Stomach (tissue), 9 donors: ENCODE data around the gene MYLK2. TPM values are rescaled to one million over a fixed set of nuclear protein-coding genes. Genes with fewer than 3 reads are reported as not detected.

Experiments used
- DNase-seq, 2 donors: peaks; one replicate each; pipeline versions ENCODE4 v3.0.0 to v3.0.0-alpha.2; 2013 to 2019
- H3K27ac ChIP-seq, 5 donors: fragments of 200-600 bp in 4 of 5; sonication (generic) in 4 of 5; one replicate each; pipeline ENCODE4 v1.5.1; 2013 to 2019; ENCODE audit warnings: mild to moderate bottlenecking in 1 of 5, moderate library complexity in 1 of 5
- H3K27me3 ChIP-seq, 3 donors: fragments of 200-600 bp; sonication (generic); one replicate each; pipeline ENCODE4 v1.5.1; 2017 to 2019; ENCODE audit warnings: mixed run types in 1 of 3
- H3K36me3 ChIP-seq, 4 donors: fragments of 200-600 bp; sonication (generic); 1 replicate in 3 of 4; 2 replicates in 1 of 4; pipeline ENCODE4 v1.5.1; 2016 to 2019
- H3K4me1 ChIP-seq, 4 donors: fragments of 200-600 bp; sonication (generic); one replicate each; pipeline ENCODE4 v1.5.1; 2016 to 2019
- H3K4me3 ChIP-seq, 4 donors: fragments of 200-600 bp; sonication (generic) in 3 of 4; one replicate each; pipeline ENCODE4 v1.5.1; 2016 to 2019; ENCODE audit warnings: mild to moderate bottlenecking in 1 of 4
- H3K9me3 ChIP-seq, 4 donors: fragments of 200-600 bp; sonication (generic); one replicate each; pipeline ENCODE4 v1.5.1; 2016 to 2019
- EP300 ChIP-seq: sonication (generic); formaldehyde crosslinking; IDR thresholded peaks from one replicate; pipeline ENCODE4 v1.6.1; 2017; ENCODE audit warnings: antibody characterized with exemption
- POLR2A ChIP-seq, 4 donors: fragments of 450-650 bp; IDR thresholded peaks; one replicate each; pipeline ENCODE4 v1.6.1; 2016; ENCODE audit warnings: antibody characterized with exemption in 4 of 4, control low read depth in 2 of 4, mild to moderate bottlenecking in 1 of 4, moderate library complexity in 1 of 4
- POLR2AphosphoS5 ChIP-seq, 3 donors: sonication (generic); formaldehyde crosslinking; IDR thresholded peaks; one replicate each; pipeline ENCODE4 v1.6.1; 2016; ENCODE audit warnings: antibody characterized with exemption in 3 of 3
- WGBS, 5 donors: extraction: QIAGEN DNeasy Blood & Tissue Kit in 3 of 5; methylation state at CpG; one replicate each; pipeline versions ENCODE4 v1.1.5 to v1.1.7; 2013 to 2018; 5-methylcytosine and 5-hydroxymethylcytosine counted together
- intact Hi-C: fragments of 100-400 bp; cut with DNase I; formaldehyde crosslinking; loops from one replicate; pipeline ENCODE4 v1.15.1; 2023; ENCODE audit warnings: low total_unique reads
- polyA plus RNA-seq, 3 donors: library from polyadenylated mRNA; stranded (reverse); fragments of 200-250 nt; gene quantifications; one replicate each; pipeline ENCODE4 v1.2.3, GENCODE V29; 2013
- total RNA-seq, 5 donors: library from RNA; depleted of rRNA; stranded (reverse); fragments of >200 nt; gene quantifications; one replicate each; pipeline versions ENCODE4 v1.1.0 to v1.2.3, GENCODE V29; 2014 to 2016
- TF ChIP-seq, protein P1 (sequence below), 7 experiments: fragments of 450-650 bp in 4 of 7; fragments of 200-600 bp in 3 of 7; sonication (generic) in 3 of 7; IDR thresholded peaks; one replicate each; pipeline ENCODE4 v1.5.1; 2016 to 2019; ENCODE audit warnings: antibody characterized with exemption in 7 of 7, control low read depth in 2 of 7, mild to moderate bottlenecking in 1 of 7
- donor health status: healthy with polysubstance abuse.
- donor health status: Bipolar disorder and iron deficiency.
- donor health status: healthy.

Gene MYLK2
- total and polyA plus RNA-seq, 8 donors = 0.19 to 0.45 (median 0.37) TPM; not detected in 3

DNA sequence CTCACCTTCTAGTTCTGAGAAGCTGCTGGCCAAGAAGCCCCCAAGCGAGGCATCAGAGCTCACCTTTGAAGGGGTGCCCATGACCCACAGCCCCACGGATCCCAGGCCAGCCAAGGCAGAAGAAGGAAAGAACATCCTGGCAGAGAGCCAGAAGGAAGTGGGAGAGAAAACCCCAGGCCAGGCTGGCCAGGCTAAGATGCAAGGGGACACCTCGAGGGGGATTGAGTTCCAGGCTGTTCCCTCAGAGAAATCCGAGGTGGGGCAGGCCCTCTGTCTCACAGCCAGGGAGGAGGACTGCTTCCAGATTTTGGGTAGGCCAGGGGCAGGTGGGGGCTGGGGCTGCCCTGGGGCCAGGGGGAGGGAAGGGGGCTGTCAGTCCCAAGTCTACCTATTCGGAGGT lies 2.3 kb downstream of the MYLK2 start:
- TF ChIP-seq POLR2AphosphoS5 (IDR thresholded peaks at IDR 0.05) (no peak), POLR2A (IDR thresholded peaks at IDR 0.05) (no peak)
- Histone ChIP-seq H3K4me1 (peaks cover 0 to 11% (median 10%) of the 10 kb centered on the region in 4 donors), H3K27ac (no peak overlapping the region), H3K4me3 (no peak overlapping the region), H3K36me3 (no peaks in the 10 kb centered on the region), H3K9me3 (no peaks in the 10 kb centered on the region), H3K27me3 (peaks cover 0 to 4% (median 3%) of the 10 kb centered on the region in 3 donors)
- intact Hi-C loops = loop anchor here (10.0 kb wide), 2 partner anchors 203 to 263 kb away; no protein-coding TSS in a partner anchor
- DNase-seq = no peak
- 41 to 51% (median 46%) methylated on average over 5 of the region's 5 CpGs for WGBS, 5 donors

DNA sequence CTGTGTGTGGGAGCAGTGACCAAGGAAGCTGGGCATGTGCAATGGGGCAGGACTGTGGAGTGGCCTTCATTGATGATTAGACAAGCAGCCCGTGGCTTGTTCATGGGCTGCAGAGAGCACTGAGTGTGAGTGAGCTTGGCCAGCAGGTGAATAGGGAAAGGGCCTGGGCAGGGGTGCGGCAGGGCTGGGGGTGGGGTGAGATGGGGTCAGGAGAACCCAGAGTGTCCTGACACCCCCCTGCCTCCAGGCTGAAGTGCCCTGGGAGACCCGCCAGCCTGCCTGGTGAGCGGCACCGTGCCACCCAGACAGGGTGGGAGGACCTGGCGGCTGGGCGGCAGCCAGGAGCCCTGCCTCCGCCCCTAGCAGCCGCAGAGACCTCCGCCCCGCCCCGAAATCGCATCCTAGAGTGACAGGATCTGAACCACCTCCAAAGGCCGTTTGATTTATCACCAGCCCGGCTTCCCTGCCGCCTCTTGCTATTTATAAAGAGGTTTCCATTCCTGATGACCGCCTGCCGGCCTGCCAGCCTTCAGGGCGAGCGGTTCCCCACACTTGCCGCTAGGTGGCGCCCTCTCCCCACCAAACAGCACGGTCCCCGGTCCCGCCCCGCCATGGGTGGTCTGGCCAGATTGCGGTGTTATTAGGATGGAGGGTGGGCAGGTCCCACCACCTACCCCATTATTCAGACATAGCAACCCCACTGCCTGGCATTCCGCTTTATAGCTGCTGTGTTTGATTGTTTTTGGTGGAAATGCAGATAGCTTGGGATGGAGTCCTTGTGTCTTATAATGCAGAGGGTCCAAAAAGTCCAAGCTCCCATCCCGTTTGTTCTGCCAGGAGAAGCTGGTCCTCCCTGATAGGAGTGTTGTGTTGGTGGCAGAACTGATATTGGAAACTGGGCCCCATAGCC lies 3.5 kb downstream of the MYLK2 start:
- 1 to 6% (median 3%) methylated on average over 23 to 29 of the region's 29 CpGs for WGBS, 5 donors
- DNase-seq = peak; percentile 76 to 91
- no peak for TF ChIP-seq EP300
- no peak for TF ChIP-seq POLR2A (IDR thresholded peaks at IDR 0.05)
- TF ChIP-seq, protein P1, sequence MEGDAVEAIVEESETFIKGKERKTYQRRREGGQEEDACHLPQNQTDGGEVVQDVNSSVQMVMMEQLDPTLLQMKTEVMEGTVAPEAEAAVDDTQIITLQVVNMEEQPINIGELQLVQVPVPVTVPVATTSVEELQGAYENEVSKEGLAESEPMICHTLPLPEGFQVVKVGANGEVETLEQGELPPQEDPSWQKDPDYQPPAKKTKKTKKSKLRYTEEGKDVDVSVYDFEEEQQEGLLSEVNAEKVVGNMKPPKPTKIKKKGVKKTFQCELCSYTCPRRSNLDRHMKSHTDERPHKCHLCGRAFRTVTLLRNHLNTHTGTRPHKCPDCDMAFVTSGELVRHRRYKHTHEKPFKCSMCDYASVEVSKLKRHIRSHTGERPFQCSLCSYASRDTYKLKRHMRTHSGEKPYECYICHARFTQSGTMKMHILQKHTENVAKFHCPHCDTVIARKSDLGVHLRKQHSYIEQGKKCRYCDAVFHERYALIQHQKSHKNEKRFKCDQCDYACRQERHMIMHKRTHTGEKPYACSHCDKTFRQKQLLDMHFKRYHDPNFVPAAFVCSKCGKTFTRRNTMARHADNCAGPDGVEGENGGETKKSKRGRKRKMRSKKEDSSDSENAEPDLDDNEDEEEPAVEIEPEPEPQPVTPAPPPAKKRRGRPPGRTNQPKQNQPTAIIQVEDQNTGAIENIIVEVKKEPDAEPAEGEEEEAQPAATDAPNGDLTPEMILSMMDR (IDR thresholded peaks at IDR 0.05) = peak in 6 of 7 experiments; percentile 32 to 100 (median 96)
- no peak for TF ChIP-seq POLR2AphosphoS5 (IDR thresholded peaks at IDR 0.05)
- no peaks in the 10 kb centered on the region for H3K36me3 ChIP-seq
- intact Hi-C loops = loop anchor here (10.0 kb wide), 2 partner anchors 202 to 262 kb away; no protein-coding TSS in a partner anchor
- H3K4me3 ChIP-seq = peak overlapping the region in 2 of 4 donors; percentile 7 to 23
- H3K9me3 ChIP-seq = no peaks in the 10 kb centered on the region
- H3K4me1 ChIP-seq = peaks cover 0 to 11% (median 10%) of the 10 kb centered on the region in 4 donors
- H3K27ac ChIP-seq = no peak overlapping the region
- peaks cover 0 to 4% (median 3%) of the 10 kb centered on the region in 3 donors for H3K27me3 ChIP-seq

DNA sequence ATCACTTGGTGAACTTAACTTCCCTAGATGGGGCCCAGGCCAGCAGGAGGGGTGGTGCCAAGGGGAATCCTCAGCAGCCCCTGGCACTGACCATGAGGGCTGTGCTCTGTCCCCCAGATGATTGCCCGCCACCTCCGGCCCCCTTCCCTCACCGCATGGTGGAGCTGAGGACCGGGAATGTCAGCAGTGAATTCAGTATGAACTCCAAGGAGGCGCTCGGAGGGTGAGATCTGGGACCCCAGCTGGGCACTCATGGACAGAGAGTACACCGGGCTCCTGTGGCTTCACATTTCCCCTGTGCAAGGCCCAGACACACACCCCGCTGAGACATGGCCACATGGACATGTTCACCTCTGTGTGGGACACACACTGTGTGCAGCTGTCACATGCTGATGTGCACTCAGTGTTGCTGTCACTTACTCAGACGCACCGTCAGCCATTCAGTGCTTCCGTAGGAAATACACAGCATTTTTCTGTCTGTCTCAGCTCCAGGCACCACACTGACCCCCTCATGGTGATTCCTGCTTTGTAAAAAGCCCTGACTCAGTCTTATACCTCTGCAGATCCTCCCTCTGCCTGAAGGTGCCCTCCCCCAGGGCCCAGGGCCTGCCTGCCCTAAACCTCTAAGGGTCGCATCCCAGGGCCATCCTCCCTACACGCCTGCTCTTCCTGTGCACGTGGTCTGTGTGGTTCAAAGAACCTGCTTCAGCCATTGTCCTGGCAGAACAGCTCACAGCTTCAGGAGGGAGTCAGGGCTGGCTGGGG lies 4.4 kb downstream of the MYLK2 start:
- no peak for DNase-seq
- Histone ChIP-seq H3K4me3 (no peak overlapping the region), H3K36me3 (no peaks in the 10 kb centered on the region), H3K4me1 (peaks cover 0 to 11% (median 10%) of the 10 kb centered on the region in 4 donors), H3K27me3 (peaks cover 0 to 4% (median 3%) of the 10 kb centered on the region in 3 donors), H3K27ac (no peak overlapping the region), H3K9me3 (no peaks in the 10 kb centered on the region)
- intact Hi-C loops = loop anchor here (10.0 kb wide), 2 partner anchors 201 to 261 kb away; no protein-coding TSS in a partner anchor
- 62 to 73% (median 68%) methylated on average over 7 to 14 of the region's 14 CpGs for WGBS, 5 donors
- TF ChIP-seq POLR2A (IDR thresholded peaks at IDR 0.05) = no peak
- TF ChIP-seq, protein P1 (IDR thresholded peaks at IDR 0.05) = no peak
- TF ChIP-seq EP300 = no peak
- TF ChIP-seq POLR2AphosphoS5 (IDR thresholded peaks at IDR 0.05) = no peak

DNA sequence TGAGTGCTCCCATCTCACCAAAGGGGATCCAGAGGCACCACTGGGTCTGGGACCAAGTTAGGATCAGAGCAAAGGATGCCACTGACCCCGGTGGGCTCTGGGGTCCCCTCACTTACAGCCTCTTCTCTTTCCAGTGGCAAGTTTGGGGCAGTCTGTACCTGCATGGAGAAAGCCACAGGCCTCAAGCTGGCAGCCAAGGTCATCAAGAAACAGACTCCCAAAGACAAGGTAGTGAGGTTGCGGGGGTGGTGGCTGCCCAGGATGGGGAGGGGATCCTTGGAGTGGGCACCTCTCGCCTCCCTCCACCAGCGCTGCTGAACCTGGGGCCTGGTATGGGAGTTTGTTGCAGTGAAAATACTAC lies 4.9 kb downstream of the MYLK2 start:
- H3K4me1 ChIP-seq = peaks cover 0 to 11% (median 10%) of the 10 kb centered on the region in 4 donors
- WGBS, 5 donors = 76 to 89% (median 88%) methylated on average over 4 of the region's 4 CpGs
- H3K27ac ChIP-seq = no peak overlapping the region
- no peak for TF ChIP-seq EP300
- no peak for TF ChIP-seq POLR2A (IDR thresholded peaks at IDR 0.05)
- TF ChIP-seq, protein P1 (IDR thresholded peaks at IDR 0.05) = no peak
- no peak for TF ChIP-seq POLR2AphosphoS5 (IDR thresholded peaks at IDR 0.05)
- no peaks in the 10 kb centered on the region for H3K9me3 ChIP-seq
- DNase-seq = no peak
- intact Hi-C loops = loop anchor here (10.0 kb wide), 2 partner anchors 201 to 261 kb away; no protein-coding TSS in a partner anchor
- H3K27me3 ChIP-seq = peaks cover 0 to 4% (median 3%) of the 10 kb centered on the region in 3 donors
- H3K4me3 ChIP-seq = no peak overlapping the region
- H3K36me3 ChIP-seq = no peaks in the 10 kb centered on the region
